ENCODE measurements around the gene AK2.
"Not testable (repeated sequence)": the region's sequence is repeated elsewhere in the genome, so short reads cannot be mapped to it uniquely, and the experiment has no call there.

Gene AK2

GRCh38 chr1:33001282-33001681 is 35.4 kb downstream of the AK2 start:
- no peak for DNase-seq (ENCODE audit: low read depth in 2 of 2)

GRCh38 chr1:33000427-33001026 is 36.2 kb downstream of the AK2 start:
- DNase-seq (ENCODE audit: low read depth in 2 of 2): no peak

- DNase-seq (ENCODE audit: low read depth in 2 of 2): no peak
These were observed 37.7 kb downstream of the AK2 start for GRCh38 chr1:32998997-32999396.

- no peak for DNase-seq (ENCODE audit: low read depth in 2 of 2)
These were observed 38.6 kb downstream of the AK2 start for GRCh38 chr1:32998064-32998463.

- DNase-seq (ENCODE audit: low read depth in 2 of 2): no peak
These were observed 39.2 kb downstream of the AK2 start for GRCh38 chr1:32997381-32997891.

- DNase-seq (ENCODE audit: low read depth in 2 of 2): not testable (repeated sequence)
These were observed 43.4 kb downstream of the AK2 start for GRCh38 chr1:32993324-32993636.

GRCh38 chr1:32992489-32993323 is 44.0 kb downstream of the AK2 start:
- DNase-seq (ENCODE audit: low read depth in 2 of 2): no peak

GRCh38 chr1:32991819-32992488 is 44.7 kb downstream of the AK2 start:
- no peak for DNase-seq (ENCODE audit: low read depth in 2 of 2)

GRCh38 chr1:32991386-32991785 is 45.3 kb downstream of the AK2 start:
- no peak for DNase-seq (ENCODE audit: low read depth in 2 of 2)

- no peak for DNase-seq (ENCODE audit: low read depth in 2 of 2)
These were observed 45.8 kb downstream of the AK2 start for GRCh38 chr1:32990887-32991286.

GRCh38 chr1:32989160-32990050 is 47.3 kb downstream of the AK2 start:
- no peak for DNase-seq (ENCODE audit: low read depth in 2 of 2)

- DNase-seq (ENCODE audit: low read depth in 2 of 2): no peak
These were observed 48.0 kb downstream of the AK2 start for GRCh38 chr1:32988665-32989064.

GRCh38 chr1:32985226-32985625 is 51.5 kb downstream of the AK2 start:
- DNase-seq (ENCODE audit: low read depth in 2 of 2): no peak

GRCh38 chr1:32984455-32985171 is 52.1 kb downstream of the AK2 start:
- DNase-seq (ENCODE audit: low read depth in 2 of 2): no peak

- DNase-seq (ENCODE audit: low read depth in 2 of 2): no peak
These were observed 52.6 kb downstream of the AK2 start for GRCh38 chr1:32984090-32984454.

GRCh38 chr1:32983020-32983419 is 53.7 kb downstream of the AK2 start:
- DNase-seq (ENCODE audit: low read depth in 2 of 2): no peak

- peak; percentile 13 to 32 for DNase-seq (ENCODE audit: low read depth in 2 of 2)
These were observed 55.4 kb downstream of the AK2 start for GRCh38 chr1:32981003-32981901.

GRCh38 chr1:32980080-32980479 is 56.6 kb downstream of the AK2 start:
- DNase-seq (ENCODE audit: low read depth in 2 of 2): no peak

- DNase-seq (ENCODE audit: low read depth in 2 of 2): no peak
These were observed 57.8 kb downstream of the AK2 start for GRCh38 chr1:32978854-32979253.

- DNase-seq (ENCODE audit: low read depth in 2 of 2): no peak
These were observed 59.1 kb downstream of the AK2 start for GRCh38 chr1:32977546-32978087.
